ENCODE results near the gene NEDD4L.

NEDD4L gene

GRCh38 chr18:58144671-58145285, 100.8 kb downstream of the NEDD4L start:
- TF ChIP-seq, protein P1, sequence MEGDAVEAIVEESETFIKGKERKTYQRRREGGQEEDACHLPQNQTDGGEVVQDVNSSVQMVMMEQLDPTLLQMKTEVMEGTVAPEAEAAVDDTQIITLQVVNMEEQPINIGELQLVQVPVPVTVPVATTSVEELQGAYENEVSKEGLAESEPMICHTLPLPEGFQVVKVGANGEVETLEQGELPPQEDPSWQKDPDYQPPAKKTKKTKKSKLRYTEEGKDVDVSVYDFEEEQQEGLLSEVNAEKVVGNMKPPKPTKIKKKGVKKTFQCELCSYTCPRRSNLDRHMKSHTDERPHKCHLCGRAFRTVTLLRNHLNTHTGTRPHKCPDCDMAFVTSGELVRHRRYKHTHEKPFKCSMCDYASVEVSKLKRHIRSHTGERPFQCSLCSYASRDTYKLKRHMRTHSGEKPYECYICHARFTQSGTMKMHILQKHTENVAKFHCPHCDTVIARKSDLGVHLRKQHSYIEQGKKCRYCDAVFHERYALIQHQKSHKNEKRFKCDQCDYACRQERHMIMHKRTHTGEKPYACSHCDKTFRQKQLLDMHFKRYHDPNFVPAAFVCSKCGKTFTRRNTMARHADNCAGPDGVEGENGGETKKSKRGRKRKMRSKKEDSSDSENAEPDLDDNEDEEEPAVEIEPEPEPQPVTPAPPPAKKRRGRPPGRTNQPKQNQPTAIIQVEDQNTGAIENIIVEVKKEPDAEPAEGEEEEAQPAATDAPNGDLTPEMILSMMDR (IDR thresholded peaks at IDR 0.05; ENCODE audit: low read depth, low read length, missing control alignments) = no peak
- H3K4me3 ChIP-seq (ENCODE audit: low read depth, low read length) = no peak overlapping the region
- DNase-seq (ENCODE audit: low read depth) = no peak

DNA sequence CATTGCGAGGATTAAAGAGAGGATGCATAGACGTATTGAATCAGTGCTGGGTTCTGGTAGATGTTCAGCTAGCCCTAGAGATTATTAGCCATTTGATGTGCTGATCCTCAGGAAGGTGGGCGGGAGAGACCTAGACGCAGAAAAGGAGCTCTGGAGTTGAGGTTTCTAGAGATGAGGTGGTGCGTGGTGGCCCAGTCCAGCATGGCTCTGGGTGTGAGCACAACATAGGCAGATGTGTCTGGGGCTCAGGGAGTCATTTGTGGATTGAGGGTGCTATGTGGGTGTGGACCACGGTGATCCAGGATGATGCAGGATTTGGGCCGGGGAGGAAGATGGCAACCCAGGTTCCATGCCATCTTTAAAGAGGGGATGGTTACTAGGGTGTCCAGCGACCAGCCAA, 102.1 kb downstream of the NEDD4L start:
- TF ChIP-seq, protein P1 (IDR thresholded peaks at IDR 0.05; ENCODE audit: low read depth, low read length, missing control alignments) = no peak
- no peak overlapping the region for H3K4me3 ChIP-seq (ENCODE audit: low read depth, low read length)
- DNase-seq (ENCODE audit: low read depth) = no peak

GRCh38 chr18:58148954-58149471, 105.0 kb downstream of the NEDD4L start:
- H3K4me3 ChIP-seq (ENCODE audit: low read depth, low read length) = no peak overlapping the region
- TF ChIP-seq, protein P1 (IDR thresholded peaks at IDR 0.05; ENCODE audit: low read depth, low read length, missing control alignments) = no peak
- DNase-seq (ENCODE audit: low read depth) = peak; percentile 29

DNA sequence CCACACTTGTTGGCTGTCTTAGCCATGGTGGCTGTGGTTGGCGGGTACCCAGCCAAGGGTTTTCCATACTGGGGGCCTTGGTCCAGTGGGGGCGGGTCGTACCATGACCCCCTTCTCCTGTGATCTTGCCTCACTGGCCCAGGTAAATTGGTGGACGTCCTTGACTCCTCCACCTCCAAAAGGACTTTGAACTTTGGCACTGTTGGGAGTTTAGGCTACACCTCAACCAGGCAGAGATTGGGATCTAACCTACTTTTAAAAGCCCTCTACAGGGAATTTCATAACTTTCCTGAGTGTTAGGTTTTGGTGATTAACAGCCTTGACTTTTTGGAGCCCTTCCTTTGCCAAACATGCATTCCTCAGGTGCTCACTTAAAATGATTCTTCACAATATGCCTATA, 106.7 kb downstream of the NEDD4L start:
- TF ChIP-seq, protein P1 (IDR thresholded peaks at IDR 0.05; ENCODE audit: low read depth, low read length, missing control alignments) = no peak
- H3K4me3 ChIP-seq (ENCODE audit: low read depth, low read length) = no peak overlapping the region
- no peak for DNase-seq (ENCODE audit: low read depth)

GRCh38 chr18:58152216-58152615, 108.2 kb downstream of the NEDD4L start:
- H3K4me3 ChIP-seq (ENCODE audit: low read depth, low read length) = no peak overlapping the region
- DNase-seq (ENCODE audit: low read depth) = no peak
- TF ChIP-seq, protein P1 (IDR thresholded peaks at IDR 0.05; ENCODE audit: low read depth, low read length, missing control alignments) = no peak

- DNase-seq (ENCODE audit: low read depth) = no peak
- H3K4me3 ChIP-seq (ENCODE audit: low read depth, low read length) = no peak overlapping the region
- TF ChIP-seq, protein P1 (IDR thresholded peaks at IDR 0.05; ENCODE audit: low read depth, low read length, missing control alignments) = no peak
Measured at GRCh38 chr18:58152891-58153290, 108.9 kb downstream of the NEDD4L start.

DNA sequence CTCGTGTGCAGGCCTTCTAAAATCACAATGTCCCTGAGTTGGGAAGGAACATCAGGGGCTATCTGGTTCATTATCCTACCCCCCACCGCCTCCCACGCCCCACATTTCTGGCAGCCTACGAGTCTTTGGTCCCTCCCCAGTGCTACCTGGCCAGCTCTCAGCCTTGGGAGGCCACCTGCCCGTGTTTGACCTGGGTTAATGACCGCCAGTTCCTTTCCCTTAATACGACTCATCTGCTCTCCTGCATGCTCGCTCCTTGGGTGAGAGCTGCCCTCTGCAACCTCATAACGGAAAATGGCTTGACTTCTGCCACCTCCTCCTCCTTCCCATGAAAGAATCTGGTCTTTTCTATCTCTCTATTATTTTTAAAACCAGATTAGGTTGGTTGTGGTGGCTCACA, 112.5 kb downstream of the NEDD4L start:
- TF ChIP-seq, protein P1 (IDR thresholded peaks at IDR 0.05; ENCODE audit: low read depth, low read length, missing control alignments) = no peak
- no peak overlapping the region for H3K4me3 ChIP-seq (ENCODE audit: low read depth, low read length)
- no peak for DNase-seq (ENCODE audit: low read depth)
